Measurements from ENCODE around the gene FAM20B.

- TF ChIP-seq CTCF (IDR thresholded peaks at IDR 0.05), result no peak
- TF ChIP-seq EP300 (IDR thresholded peaks at IDR 0.05), result no peak
These were observed 11.6 kb upstream of the FAM20B start for GRCh38 chr1:179014123-179014522.
